GM21515 (cell line): ENCODE data around the gene CFAP69.
"Not testable (repeated sequence)": the region's sequence is repeated elsewhere in the genome, so short reads cannot be mapped to it uniquely, and the experiment has no call there.

ENCODE experiments used
- ATAC-seq: cut with Tn5 transposase; IDR thresholded peaks from one replicate; pipeline ENCODE4 v1.9.1; 2021; ENCODE audit not compliant: unreplicated experiment

CFAP69 gene

GRCh38 chr7:90334926-90335325, 90.0 kb downstream of the CFAP69 start:
- ATAC-seq: not testable (repeated sequence)

DNA sequence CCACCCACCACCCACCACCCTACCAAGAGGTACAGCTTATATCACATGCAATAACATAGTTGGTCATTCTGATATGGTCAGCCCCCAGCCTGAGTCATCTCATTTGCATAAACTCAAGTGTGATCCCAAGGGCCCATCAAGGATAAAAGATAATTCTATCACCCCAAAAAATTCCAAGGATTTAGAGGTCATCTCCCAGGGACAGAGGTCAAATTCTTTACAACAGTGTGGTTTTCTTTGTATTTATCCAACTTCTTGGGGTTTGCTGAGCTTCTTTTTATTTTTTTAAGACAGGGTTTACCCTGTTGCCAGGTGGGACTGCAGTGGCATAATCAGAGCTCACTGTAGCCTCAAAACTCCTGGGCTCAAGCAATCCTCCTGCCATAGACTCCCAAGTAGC, 92.1 kb downstream of the CFAP69 start:
- no peak for ATAC-seq

DNA sequence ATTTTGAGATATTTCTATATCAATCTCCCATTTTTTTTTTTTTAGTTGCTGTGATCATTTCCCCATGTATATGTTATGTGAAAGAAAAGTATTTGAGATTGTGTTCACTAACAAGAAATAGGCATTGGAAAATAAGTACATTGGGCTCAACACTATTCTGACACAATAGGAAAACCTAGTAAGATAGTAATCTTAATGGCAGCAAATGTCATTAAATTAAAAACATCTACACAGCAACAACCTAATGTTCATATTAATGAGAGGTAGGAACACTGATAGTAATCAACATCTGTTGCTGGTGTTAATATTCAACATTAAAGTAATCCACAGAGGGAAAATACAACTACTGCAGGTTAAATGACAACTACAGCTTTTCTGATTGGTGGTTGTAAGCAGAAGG, 100.0 kb downstream of the CFAP69 start:
- ATAC-seq: no peak

DNA sequence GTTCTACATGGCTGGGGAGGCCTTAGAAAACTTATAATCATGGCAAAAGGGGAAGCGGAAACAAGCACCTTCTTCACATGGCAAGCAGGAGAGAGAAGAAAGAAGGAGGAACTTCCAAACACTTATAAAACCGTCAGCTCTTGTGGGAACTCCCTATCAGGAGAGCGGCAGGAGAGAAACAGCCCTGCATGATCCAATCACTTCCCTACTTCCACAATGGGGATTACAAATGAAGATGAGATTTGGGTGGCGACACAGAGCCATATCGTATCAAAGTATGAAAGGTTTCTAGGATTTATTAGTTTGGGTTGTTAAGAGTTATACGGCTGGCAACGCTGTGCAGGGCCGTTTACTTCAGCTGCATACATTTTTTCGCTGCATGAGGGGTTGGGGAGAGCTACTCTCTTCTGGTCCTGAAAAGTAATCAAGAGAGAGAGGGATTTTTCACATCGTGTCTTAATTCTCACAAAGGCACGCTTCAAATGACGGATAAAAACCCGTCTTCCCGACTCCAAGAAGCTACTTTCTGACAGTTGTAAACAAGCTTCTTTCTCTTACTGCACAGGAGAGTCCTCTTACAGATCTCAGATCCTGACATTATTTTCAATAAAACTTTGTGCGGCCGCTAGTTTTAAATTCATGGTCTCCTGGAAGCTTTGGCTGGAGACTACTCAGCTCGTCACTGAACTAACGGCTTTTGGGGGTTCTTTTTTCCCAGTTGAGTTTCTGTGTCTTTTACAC, 100.8 kb downstream of the CFAP69 start:
- ATAC-seq: peak; percentile 18

DNA sequence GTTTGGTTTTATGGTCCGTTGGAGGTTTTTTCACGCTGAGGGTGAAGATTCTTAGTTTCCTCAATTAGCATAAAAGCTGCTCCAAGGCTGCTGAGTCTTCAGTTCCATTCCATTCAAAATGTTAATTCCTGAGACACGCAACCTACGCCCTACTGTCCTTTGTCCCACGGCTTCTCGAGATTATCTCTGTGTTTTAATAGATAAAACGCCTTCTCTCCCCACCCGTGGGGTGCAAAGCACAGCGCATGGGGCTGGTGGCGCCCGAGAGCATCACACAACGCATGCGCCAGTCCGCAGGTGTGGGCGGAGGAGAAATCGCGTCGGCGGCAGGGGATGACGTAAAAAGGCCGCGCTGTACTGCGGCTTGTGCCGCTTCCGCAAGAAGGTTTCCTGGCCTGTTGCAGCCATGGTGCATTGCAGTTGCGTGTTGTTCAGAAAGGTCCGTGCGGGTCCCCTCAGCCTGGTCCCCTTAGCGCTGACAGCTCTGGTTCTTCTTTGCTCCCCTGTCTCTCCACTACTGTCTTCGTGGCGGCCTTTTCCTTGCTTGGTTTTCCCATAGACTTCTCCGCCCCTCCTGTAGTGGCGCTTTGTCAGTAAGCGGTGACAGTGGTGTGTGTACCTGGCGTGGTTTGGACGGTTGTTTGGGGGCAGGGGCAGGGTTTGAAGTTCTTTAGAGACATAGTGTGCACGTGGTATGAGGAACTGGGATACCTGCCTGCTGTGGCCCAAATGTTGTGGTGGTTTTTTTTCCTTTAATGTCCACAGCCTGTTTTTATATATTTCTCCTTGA, 101.6 kb downstream of the CFAP69 start, which contains the start of gene GTPBP10:
Gene GTPBP10 (plus strand): TSS at position 381 of the 790 bp plus-strand sequence. CDS start 26 bp downstream, at position 407.
- ATAC-seq: peak; percentile 95

- no peak for ATAC-seq
These were observed 102.8 kb downstream of the CFAP69 start for GRCh38 chr7:90347759-90348158.

DNA sequence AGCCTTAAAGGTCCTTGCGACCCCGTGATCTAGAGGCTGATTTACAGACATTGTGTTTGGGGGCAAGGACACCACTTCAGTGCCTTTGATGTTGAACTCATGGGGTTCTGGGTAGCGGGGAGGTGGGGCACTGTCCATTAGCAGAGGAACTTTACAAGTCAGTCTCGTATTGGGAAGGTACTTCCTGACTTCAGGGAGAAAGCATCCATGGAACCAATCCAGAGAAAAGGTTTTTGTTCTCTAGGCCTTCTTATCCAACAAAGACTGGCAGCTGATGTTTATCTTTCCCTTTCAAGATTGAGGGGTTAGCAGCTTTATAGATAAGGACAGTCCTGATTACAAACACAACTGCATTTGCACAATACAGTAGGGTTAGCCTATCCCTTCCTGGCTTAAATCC, 104.3 kb downstream of the CFAP69 start:
- no peak for ATAC-seq

DNA sequence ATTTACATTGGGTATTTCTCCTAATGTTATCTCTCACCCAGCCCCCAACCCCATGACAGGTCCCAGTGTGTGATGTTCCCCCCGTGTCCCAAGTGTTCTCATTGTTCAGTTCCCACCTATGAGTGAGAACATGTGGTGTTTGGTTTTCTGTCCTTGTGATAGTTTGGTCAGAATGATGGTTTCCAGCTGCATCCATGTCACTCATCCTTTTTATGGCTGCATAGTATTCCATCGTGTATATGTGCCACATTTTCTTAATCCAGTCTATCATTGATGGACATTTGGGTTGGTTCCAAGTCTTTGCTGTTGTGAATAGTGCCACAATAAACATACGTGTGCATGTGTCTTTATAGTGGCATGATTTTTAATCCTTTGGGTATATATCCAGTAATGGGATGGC, 105.1 kb downstream of the CFAP69 start:
- not testable (repeated sequence) for ATAC-seq

DNA sequence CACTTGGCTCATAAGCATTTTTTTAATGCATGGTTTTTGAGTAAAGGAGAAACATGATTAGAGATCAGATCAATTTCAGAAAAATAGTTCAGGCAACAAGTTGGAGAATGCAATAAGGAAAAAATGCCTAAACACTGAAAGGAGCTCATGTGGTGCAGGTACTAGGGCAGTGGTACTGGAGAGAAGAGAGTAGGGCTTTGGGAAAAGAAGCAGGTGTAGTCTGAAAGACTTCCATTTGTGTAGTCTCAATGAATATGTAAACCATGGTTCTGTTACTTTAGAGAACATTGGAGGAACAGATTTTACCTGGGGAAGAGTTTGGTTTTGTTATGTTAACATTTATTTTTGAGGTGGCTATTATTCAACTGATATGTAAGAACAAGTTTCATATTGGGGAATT, 107.0 kb downstream of the CFAP69 start:
- no peak for ATAC-seq
